OCI-LY7 (cell line): ENCODE data around the gene NDUFV1.

Source experiments
- CTCF ChIP-seq: fragments of 200-600 bp; sonication (generic); conservative IDR thresholded peaks from 2 replicates; pipeline ENCODE4 v1.5.1; 2014; ENCODE audit warnings: mild to moderate bottlenecking, antibody characterized with exemption, low read length, moderate library complexity, mixed read lengths
- EZH2phosphoT487 ChIP-seq: fragments of 200-600 bp; sonication (generic); IDR thresholded peaks from 2 replicates; pipeline ENCODE4 v1.6.1; 2018; ENCODE audit warnings: low read depth, borderline replicate concordance, mild to moderate bottlenecking, mixed run types, antibody characterized with exemption, low read length, moderate library complexity, mixed read lengths

GRCh38 chr11:67577951-67578350 lies 28.8 kb upstream of the NDUFV1 start:
- TF ChIP-seq CTCF (no peak), EZH2phosphoT487 (no peak)
